HG03064 (cell line): ENCODE results near the gene MUC7.
"Not testable (repeated sequence)": the region's sequence is repeated elsewhere in the genome, so short reads cannot be mapped to it uniquely, and the experiment has no call there.

ENCODE experiments used
- ATAC-seq: cut with Tn5 transposase; IDR thresholded peaks from one replicate; pipeline ENCODE4 v1.9.1; 2021; ENCODE audit warnings: low read depth; ENCODE audit not compliant: unreplicated experiment

Gene MUC7

GRCh38 chr4:70471897-70472296, at the start of gene MUC7:
TSS of gene MUC7 (plus strand) at chr4:70472197. CDS start at chr4:70474022, 1,825 bp downstream.
- ATAC-seq: no peak

- no peak for ATAC-seq
These were observed 46.7 kb upstream of the MUC7 start for GRCh38 chr4:70425306-70425705.

GRCh38 chr4:70426789-70427188, 45.2 kb upstream of the MUC7 start:
- ATAC-seq: no peak

GRCh38 chr4:70437197-70437596, 34.8 kb upstream of the MUC7 start:
- no peak for ATAC-seq

- no peak for ATAC-seq
These were observed 29.5 kb upstream of the MUC7 start for GRCh38 chr4:70442474-70442873.

- ATAC-seq: no peak
These were observed 28.7 kb upstream of the MUC7 start for GRCh38 chr4:70443329-70443728.

GRCh38 chr4:70449220-70449619, 22.8 kb upstream of the MUC7 start:
- no peak for ATAC-seq

- ATAC-seq: no peak
These were observed 19.1 kb upstream of the MUC7 start for GRCh38 chr4:70452946-70453345.

- no peak for ATAC-seq
These were observed 8.7 kb upstream of the MUC7 start for GRCh38 chr4:70463335-70463734.

GRCh38 chr4:70473679-70474078, 1.7 kb downstream of the MUC7 start:
- no peak for ATAC-seq

- no peak for ATAC-seq
These were observed 16.8 kb downstream of the MUC7 start for GRCh38 chr4:70488748-70489147.

GRCh38 chr4:70496231-70496630, 24.2 kb downstream of the MUC7 start:
- ATAC-seq: no peak

- not testable (repeated sequence) for ATAC-seq
These were observed 29.8 kb downstream of the MUC7 start for GRCh38 chr4:70501838-70502237.

GRCh38 chr4:70504733-70505132, 32.7 kb downstream of the MUC7 start:
- ATAC-seq: no peak

GRCh38 chr4:70505151-70505748, 33.3 kb downstream of the MUC7 start:
- ATAC-seq: peak; percentile 94

- no peak for ATAC-seq
These were observed 36.8 kb downstream of the MUC7 start for GRCh38 chr4:70508801-70509200.

- ATAC-seq: no peak
These were observed 39.4 kb downstream of the MUC7 start for GRCh38 chr4:70511365-70511764.

GRCh38 chr4:70515367-70516250, 43.6 kb downstream of the MUC7 start:
- no peak for ATAC-seq

GRCh38 chr4:70518269-70518668, 46.3 kb downstream of the MUC7 start, which contains the start of gene AMTN:
TSS of gene AMTN (plus strand) at chr4:70518569. CDS start at chr4:70518778, 209 bp downstream.
- ATAC-seq: no peak

GRCh38 chr4:70518716-70519115, 46.7 kb downstream of the MUC7 start:
- ATAC-seq: no peak

- ATAC-seq: no peak
These were observed 50.6 kb downstream of the MUC7 start for GRCh38 chr4:70522626-70523025.

- ATAC-seq: no peak
These were observed 59.0 kb downstream of the MUC7 start for GRCh38 chr4:70530997-70531396.
